HTR-8/SVneo (cell line): Measurements from ENCODE around the gene SPATA17.

Experiments used
- DNase-seq: peaks from one replicate; pipeline ENCODE4 v3.0.0; 2011; ENCODE audit warnings: low spot score, mixed read lengths; ENCODE audit not compliant: insufficient read length
- FAIRE-seq: peaks from 2 replicates; lab custom pipeline; 2011; peaks lifted over from hg19 to GRCh38; lab: Jason Lieb, UNC

The SPATA17 gene

GRCh38 chr1:217837691-217838090 lies 206.5 kb downstream of the SPATA17 start:
- no peak for FAIRE-seq
- DNase-seq = no peak

DNA sequence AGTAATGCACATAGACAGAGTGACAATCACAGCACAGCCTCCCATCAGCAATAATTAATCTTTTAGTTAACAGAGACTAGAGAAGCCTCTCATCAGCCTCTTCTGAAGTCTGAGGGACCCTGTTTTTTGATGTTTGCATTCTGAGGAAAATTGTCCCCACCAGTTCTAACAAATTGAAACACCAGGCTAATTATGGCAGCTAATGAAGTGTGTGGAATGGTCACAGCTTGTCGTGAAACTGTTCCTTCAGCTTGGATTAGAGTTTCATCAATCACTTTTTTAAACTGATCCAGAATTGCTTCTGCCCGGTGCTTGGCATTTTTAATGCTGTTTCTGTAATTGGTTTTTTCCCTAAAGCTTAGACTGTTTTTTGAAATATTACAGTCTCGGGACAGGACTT lies 208.0 kb downstream of the SPATA17 start:
- no peak for DNase-seq
- no peak for FAIRE-seq

DNA sequence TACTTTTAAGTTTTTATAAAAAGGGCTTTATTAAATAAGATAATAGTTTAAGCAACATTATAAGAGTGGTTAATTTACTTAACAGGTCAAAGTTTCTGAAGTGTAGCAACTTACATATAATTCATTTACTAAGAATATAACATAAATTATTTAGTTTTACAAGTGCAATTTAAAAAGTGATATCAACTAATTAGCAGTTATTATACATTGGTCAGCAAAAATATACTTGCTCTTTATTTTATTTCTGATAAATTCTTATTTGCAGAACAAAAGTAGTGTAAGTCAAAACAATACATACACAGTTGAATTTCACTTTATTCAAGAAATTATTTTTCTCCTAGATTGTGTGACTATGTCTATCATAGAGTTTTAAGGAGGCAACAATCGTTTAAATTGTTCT lies 215.6 kb downstream of the SPATA17 start:
- FAIRE-seq (no peak), DNase-seq (no peak)

GRCh38 chr1:217847643-217848042 lies 216.5 kb downstream of the SPATA17 start:
- DNase-seq (no peak), FAIRE-seq (no peak)

DNA sequence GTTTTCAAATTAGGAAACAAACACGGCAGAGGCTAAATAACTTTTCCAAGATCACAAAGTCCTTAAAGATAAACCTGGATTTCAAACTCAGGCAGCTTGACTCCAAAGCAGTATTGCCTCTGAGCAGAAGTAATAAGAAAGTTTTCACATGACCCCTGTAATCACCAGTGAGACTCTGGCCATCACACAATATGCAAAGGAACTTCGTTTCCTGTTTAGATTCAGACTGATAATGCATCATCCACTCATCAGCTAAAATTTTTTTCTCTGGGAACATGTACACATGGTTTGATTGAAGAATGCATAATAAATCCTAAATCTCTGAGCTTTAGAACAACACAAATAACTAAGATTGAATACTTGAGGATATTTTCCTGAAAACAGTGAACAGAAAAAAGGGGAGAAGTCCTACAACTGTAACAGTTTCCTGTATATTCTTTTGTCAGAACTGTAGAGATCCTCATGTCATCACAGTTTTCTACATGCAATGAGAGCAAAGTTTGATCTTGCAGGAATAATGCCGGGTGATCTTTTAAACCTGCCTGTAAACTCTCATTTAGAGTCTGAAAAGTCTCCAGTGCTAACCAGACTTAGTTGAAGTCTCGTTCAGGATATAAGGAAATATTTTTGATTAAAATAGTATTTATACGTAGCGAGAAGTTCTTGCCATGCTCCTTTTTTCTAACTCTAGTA lies 225.3 kb downstream of the SPATA17 start:
- DNase-seq (no peak), FAIRE-seq (no peak)

DNA sequence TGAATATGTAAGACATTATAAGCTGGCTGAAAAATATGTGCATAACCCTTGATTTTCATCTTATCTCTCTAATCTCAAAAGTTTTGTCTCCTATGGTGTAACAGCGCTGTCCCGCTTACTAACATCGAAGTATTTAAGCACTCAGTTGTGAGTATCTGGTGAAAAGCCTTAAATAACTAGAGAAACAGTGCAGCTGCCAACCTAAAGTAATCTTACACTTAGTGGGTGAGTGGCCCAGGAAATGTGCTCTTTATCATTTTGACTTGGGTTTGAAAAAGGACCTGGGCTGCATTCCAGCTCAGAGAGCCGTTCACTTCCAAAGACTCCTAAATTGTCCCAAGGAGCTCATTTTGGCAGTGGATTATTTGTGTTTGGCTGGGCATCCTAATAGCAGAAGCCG lies 225.9 kb downstream of the SPATA17 start:
- FAIRE-seq (no peak), DNase-seq (no peak)

DNA sequence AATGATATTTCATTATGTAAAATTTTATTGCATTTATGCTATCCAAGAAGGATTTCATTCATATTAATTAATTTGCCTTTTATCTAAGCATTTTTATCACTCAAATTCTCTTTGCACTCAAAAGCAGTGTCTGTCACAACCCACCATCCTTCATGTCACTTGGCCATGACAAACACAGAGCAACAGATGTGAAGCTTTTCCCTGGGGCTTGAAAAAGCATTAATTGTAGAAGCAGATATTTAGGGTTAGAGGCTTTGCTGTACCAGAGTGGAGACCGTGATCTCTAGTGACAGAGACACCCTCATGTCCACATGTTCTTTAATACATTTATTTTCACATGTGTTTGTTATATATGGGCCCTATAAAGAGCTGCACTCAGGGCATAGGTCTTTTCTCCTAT lies 230.5 kb downstream of the SPATA17 start:
- DNase-seq (no peak), FAIRE-seq (no peak)

- DNase-seq (no peak), FAIRE-seq (no peak)
These were observed 236.4 kb downstream of the SPATA17 start for GRCh38 chr1:217867446-217867995.

DNA sequence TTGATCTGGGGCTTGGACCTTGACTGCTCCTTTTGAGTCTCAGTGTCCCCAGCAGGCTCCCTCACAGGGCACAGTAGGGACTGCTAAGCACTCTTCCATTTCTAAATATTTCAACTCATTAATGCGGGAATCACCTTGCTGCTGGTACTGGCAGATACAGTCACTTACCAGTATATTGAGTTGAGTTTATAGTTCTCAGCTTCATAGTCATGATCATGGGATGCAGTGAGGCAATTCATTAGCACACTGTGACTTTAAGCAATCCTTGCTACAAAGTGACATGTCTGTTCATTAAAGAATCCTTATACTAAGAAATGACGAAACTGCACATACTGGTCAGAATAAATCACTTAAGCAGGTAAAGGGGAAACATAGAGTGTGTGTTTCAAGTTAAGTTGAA lies 240.8 kb downstream of the SPATA17 start:
- DNase-seq (no peak), FAIRE-seq (peak; percentile 31)

- FAIRE-seq = no peak
- no peak for DNase-seq
These were observed 244.1 kb downstream of the SPATA17 start for GRCh38 chr1:217875229-217875628.

GRCh38 chr1:217876401-217876800 lies 245.3 kb downstream of the SPATA17 start:
- DNase-seq (no peak), FAIRE-seq (no peak)

DNA sequence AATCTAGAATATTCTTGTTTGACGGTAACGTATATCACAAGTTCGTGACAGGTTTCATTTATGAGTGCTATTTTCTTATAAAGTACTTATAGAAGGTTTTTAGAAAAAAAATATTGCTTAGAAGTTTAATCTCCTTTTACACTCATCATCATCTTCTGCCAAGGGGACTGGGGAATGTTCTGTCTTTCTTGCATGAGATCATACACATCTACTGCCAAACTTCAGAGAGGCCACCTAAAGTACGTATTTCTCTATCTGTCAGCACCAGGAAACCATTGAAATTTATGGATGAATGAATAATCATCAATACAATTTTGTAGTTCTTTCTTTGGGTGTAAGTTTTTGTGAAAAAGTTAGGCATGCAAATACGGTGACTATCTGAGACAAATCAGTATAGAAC lies 245.8 kb downstream of the SPATA17 start:
- no peak for DNase-seq
- no peak for FAIRE-seq

DNA sequence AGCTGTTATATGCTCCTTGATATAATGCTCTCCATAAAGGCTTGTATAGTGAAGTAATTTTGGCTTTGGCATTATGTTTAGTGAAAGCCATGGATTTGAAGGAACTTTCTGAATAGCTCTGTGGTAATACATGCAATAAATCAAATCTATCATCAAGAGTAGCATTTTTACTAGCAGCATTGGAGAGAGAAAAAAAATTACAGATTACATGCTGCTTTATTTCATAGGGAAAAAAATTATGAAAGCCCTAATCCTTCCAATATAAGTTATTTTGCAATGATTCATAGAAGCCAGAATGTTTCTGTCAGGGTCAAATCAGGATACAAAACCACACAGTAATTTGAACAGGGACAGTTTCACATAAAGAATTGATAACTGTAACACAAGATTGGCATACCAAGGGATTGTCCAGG lies 250.0 kb downstream of the SPATA17 start:
- no peak for FAIRE-seq
- peak; percentile 41 for DNase-seq

DNA sequence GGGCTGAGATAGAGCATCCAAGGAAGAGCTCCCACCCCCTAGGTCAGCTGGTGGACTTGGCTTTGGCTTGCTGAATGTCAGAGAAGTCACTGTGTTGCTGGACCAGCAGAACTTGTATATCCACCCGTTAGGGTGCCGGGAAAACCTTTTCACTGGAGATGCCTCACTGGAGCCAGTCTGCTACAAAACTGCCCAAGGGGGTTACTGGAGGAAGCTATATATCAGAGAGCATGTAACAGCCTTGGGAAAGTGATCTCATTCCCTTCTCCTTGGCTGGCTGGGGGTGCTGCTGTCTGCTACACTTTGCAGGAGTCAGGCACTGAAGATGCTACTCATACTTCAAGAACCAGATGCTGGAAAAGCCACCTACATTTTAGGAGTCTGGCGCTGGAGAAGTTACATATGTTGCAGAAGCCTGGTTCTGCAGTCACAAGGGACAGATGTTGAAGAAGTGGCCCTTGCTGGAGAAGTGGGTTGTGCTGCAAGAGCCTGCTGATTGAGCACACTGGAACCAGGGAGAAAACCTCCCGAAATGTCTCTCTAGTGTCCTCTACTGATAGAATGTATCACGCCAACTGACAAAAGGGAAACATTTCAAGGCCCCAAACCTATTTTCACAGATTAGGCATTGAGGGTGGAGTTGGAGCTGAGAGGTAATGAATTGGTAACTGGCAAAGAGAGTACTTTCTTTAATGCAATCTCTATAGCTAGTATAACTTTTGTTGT lies 250.6 kb downstream of the SPATA17 start:
- DNase-seq (peak; percentile 33), FAIRE-seq (no peak)

DNA sequence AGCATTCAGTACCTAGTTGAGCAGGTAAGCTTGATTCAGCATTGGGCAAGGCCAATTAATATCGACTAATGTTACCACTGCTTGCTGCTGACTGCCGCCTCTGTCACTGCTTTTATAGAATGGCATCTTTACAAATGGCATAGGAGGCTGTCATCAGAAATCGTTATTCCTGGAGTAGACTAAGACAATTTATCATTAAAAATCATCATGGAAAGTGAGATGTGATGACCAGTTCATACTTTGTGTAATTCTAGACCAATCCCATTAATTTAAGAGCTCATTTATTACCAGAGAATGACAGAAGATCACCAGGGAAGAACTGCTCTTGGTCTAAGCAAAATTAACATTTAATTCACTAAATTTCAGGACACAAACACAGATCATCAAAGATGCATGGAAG lies 254.0 kb downstream of the SPATA17 start:
- DNase-seq = no peak
- no peak for FAIRE-seq

DNA sequence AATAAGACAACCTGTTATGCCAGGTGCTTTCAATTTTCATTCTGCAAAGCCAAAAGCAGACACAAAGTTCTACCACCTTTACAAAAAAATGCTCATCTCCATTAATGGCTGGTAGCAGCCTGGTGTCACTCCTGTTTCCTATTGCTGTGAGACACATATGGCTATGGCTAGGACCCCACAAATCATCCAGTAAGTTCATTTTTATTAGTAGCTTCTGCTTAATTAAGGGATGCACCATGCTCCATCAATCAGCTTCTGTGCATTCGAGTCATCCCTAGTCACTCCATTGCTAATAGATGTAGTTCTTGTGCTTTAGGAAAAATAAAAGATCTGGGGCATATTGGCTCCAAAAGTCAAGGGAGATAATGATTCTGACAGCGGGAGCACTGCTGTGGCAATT lies 257.2 kb downstream of the SPATA17 start:
- FAIRE-seq = no peak
- no peak for DNase-seq

DNA sequence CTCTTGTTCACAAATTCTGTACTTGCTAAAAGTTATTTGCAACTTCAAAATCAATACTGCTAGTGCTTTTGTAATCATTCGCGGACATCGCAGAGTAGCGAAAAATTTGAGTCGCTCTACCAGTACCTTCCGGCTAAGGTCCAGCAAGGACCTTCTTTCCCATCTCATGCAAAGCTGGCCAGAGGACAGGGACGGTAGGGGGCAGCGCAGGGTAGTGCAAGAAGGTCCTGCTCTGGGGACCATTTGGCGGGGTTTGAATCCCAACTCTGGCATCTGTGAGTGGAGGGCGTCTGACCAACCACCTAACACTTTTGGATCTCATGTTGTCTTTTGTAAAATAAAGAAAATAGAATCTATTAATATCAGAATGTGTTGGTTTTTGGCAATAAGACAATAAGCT lies 258.3 kb downstream of the SPATA17 start:
- no peak for DNase-seq
- FAIRE-seq = no peak

GRCh38 chr1:217891966-217892365 lies 260.8 kb downstream of the SPATA17 start:
- no peak for FAIRE-seq

GRCh38 chr1:217892750-217893149 lies 261.6 kb downstream of the SPATA17 start:
- DNase-seq (no peak), FAIRE-seq (no peak)

More at GRCh38 chr1:217891966-217892365, 260.8 kb downstream of the SPATA17 start:
- no peak for DNase-seq

GRCh38 chr1:217895841-217896240 lies 264.7 kb downstream of the SPATA17 start:
- DNase-seq = no peak
- no peak for FAIRE-seq

- no peak for FAIRE-seq
These were observed 265.3 kb downstream of the SPATA17 start for GRCh38 chr1:217896490-217896889.

DNA sequence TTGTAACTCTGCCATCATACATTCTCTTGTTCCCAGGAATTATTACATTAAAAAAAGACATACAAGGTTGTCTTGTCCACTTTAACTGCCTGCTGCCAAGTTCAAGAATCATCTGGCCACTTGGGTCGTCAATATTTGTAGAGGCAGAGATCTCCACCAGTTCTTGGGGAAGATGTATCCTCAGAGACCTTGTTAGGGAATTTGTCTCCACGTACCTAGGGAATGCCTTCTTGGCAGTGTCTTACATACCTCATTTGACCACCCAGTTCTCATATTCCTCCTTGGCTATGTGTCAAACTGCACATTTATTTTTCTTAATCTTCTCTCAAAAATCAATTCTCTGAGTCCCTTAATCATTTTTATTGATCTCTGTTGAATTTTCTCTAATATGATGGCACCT lies 266.0 kb downstream of the SPATA17 start:
- no peak for FAIRE-seq
- no peak for DNase-seq

More at GRCh38 chr1:217896490-217896889, 265.3 kb downstream of the SPATA17 start:
- no peak for DNase-seq
